ENCODE measurements around the gene RHBDL2. TPM values are rescaled to one million over a fixed set of nuclear protein-coding genes. Genes with fewer than 3 reads are reported as not detected.
A peak's percentile ranks its signal among the peaks of the same experiment; 100 is the strongest.

The RHBDL2 gene
- total and polyA plus RNA-seq, 2 of the 13 experiments (the other 11 are each of a cell fraction or from before 2014, with no cell fraction given): 3.3 to 5.4 TPM

DNA sequence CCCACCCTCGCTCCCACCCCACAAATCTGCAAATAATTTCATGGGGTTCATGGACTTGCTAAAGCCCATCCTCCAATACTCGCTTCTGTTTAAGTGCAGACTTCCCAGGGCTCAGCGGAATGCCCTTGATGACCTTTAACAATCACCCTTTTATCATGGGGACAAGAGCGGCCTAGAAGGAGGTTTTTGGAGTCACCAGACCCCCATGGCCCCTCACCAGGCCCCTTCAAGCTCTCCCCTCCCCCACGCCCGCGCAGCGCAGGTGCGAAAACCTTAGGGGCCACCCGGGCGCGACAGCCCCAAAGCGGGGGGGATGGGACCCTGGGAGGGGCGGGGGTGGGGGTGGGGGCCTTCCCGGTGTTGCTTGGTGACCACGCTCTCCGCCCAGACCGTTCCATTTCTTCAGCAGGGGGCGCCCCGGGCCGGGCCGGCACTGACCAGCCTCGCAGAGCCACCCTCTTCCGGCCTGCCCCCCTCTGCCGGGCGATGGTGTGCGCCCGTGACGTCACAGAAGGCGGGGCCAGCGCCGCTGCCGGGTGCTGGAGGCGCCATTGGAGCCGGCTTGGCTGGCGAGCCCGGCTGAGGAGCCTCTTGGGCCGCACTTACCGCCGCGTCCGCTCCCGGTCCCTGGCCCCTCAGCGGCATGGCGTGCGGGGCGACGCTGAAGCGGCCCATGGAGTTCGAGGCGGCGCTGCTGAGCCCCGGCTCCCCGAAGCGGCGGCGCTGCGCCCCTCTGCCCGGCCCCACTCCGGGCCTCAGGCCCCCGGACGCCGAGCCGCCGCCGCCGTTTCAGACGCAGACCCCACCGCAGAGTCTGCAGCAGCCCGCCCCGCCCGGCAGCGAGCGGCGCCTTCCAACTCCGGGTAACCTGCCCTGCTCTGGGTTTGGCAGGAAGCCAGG lies 49.4 kb upstream of the RHBDL2 start, which contains the start of gene AKIRIN1 (continued):
- TF ChIP-seq, protein P1, sequence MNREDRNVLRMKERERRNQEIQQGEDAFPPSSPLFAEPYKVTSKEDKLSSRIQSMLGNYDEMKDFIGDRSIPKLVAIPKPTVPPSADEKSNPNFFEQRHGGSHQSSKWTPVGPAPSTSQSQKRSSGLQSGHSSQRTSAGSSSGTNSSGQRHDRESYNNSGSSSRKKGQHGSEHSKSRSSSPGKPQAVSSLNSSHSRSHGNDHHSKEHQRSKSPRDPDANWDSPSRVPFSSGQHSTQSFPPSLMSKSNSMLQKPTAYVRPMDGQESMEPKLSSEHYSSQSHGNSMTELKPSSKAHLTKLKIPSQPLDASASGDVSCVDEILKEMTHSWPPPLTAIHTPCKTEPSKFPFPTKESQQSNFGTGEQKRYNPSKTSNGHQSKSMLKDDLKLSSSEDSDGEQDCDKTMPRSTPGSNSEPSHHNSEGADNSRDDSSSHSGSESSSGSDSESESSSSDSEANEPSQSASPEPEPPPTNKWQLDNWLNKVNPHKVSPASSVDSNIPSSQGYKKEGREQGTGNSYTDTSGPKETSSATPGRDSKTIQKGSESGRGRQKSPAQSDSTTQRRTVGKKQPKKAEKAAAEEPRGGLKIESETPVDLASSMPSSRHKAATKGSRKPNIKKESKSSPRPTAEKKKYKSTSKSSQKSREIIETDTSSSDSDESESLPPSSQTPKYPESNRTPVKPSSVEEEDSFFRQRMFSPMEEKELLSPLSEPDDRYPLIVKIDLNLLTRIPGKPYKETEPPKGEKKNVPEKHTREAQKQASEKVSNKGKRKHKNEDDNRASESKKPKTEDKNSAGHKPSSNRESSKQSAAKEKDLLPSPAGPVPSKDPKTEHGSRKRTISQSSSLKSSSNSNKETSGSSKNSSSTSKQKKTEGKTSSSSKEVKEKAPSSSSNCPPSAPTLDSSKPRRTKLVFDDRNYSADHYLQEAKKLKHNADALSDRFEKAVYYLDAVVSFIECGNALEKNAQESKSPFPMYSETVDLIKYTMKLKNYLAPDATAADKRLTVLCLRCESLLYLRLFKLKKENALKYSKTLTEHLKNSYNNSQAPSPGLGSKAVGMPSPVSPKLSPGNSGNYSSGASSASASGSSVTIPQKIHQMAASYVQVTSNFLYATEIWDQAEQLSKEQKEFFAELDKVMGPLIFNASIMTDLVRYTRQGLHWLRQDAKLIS (CRISPR knock-in tag; IDR thresholded peaks at IDR 0.05): no peak
- TF ChIP-seq MXD4 (CRISPR knock-in tag; IDR thresholded peaks at IDR 0.05) (no peak), ZEB1 (IDR thresholded peaks at IDR 0.05; ENCODE audit: insufficient replicate concordance, low read depth) (no peak), MTA3 (CRISPR knock-in tag; IDR thresholded peaks at IDR 0.05) (no peak), ZNF484 (CRISPR knock-in tag; IDR thresholded peaks at IDR 0.05; ENCODE audit: borderline replicate concordance, low read depth) (no peak), ZNF589 (CRISPR knock-in tag; conservative IDR thresholded peaks at IDR 0.05) (no peak), ZNF180 (CRISPR knock-in tag; IDR thresholded peaks at IDR 0.05; ENCODE audit: borderline replicate concordance, low read depth) (no peak), CREM (IDR thresholded peaks at IDR 0.05) (peak; percentile 73), CREM (CRISPR knock-in tag; IDR thresholded peaks at IDR 0.05) (peak; percentile 52; the same call in 1 of the 2 replicates), ZNF121 (CRISPR knock-in tag; IDR thresholded peaks at IDR 0.05) (no peak), ZNF496 (CRISPR knock-in tag; IDR thresholded peaks at IDR 0.05; ENCODE audit: insufficient replicate concordance) (no peak), ZNF350 (CRISPR knock-in tag; IDR thresholded peaks at IDR 0.05; ENCODE audit: borderline replicate concordance, low read depth) (no peak; the same call in 1 of the 2 replicates), TCF12 (IDR thresholded peaks at IDR 0.05) (no peak), TCF12 (CRISPR knock-in tag; IDR thresholded peaks at IDR 0.05) (0 out of 2 replicates have a peak, but pooled peaks have one; percentile 37), ZFX (CRISPR knock-in tag; IDR thresholded peaks at IDR 0.05; ENCODE audit: low read depth) (peak; percentile 80)
- TF ChIP-seq, protein P2, sequence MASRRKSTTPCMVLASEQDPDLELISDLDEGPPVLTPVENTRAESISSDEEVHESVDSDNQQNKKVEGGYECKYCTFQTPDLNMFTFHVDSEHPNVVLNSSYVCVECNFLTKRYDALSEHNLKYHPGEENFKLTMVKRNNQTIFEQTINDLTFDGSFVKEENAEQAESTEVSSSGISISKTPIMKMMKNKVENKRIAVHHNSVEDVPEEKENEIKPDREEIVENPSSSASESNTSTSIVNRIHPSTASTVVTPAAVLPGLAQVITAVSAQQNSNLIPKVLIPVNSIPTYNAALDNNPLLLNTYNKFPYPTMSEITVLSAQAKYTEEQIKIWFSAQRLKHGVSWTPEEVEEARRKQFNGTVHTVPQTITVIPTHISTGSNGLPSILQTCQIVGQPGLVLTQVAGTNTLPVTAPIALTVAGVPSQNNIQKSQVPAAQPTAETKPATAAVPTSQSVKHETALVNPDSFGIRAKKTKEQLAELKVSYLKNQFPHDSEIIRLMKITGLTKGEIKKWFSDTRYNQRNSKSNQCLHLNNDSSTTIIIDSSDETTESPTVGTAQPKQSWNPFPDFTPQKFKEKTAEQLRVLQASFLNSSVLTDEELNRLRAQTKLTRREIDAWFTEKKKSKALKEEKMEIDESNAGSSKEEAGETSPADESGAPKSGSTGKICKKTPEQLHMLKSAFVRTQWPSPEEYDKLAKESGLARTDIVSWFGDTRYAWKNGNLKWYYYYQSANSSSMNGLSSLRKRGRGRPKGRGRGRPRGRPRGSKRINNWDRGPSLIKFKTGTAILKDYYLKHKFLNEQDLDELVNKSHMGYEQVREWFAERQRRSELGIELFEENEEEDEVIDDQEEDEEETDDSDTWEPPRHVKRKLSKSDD (CRISPR knock-in tag; IDR thresholded peaks at IDR 0.05; ENCODE audit: low read depth): no peak
- TF ChIP-seq, protein P3, sequence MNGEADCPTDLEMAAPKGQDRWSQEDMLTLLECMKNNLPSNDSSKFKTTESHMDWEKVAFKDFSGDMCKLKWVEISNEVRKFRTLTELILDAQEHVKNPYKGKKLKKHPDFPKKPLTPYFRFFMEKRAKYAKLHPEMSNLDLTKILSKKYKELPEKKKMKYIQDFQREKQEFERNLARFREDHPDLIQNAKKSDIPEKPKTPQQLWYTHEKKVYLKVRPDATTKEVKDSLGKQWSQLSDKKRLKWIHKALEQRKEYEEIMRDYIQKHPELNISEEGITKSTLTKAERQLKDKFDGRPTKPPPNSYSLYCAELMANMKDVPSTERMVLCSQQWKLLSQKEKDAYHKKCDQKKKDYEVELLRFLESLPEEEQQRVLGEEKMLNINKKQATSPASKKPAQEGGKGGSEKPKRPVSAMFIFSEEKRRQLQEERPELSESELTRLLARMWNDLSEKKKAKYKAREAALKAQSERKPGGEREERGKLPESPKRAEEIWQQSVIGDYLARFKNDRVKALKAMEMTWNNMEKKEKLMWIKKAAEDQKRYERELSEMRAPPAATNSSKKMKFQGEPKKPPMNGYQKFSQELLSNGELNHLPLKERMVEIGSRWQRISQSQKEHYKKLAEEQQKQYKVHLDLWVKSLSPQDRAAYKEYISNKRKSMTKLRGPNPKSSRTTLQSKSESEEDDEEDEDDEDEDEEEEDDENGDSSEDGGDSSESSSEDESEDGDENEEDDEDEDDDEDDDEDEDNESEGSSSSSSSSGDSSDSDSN (CRISPR knock-in tag; IDR thresholded peaks at IDR 0.05): peak; percentile 66; the same call in 1 of the 2 replicates
- TF ChIP-seq, protein P4, sequence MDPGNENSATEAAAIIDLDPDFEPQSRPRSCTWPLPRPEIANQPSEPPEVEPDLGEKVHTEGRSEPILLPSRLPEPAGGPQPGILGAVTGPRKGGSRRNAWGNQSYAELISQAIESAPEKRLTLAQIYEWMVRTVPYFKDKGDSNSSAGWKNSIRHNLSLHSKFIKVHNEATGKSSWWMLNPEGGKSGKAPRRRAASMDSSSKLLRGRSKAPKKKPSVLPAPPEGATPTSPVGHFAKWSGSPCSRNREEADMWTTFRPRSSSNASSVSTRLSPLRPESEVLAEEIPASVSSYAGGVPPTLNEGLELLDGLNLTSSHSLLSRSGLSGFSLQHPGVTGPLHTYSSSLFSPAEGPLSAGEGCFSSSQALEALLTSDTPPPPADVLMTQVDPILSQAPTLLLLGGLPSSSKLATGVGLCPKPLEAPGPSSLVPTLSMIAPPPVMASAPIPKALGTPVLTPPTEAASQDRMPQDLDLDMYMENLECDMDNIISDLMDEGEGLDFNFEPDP (CRISPR knock-in tag; conservative IDR thresholded peaks at IDR 0.05): no peak
